ENCODE data around the gene ECHS1. TPM values are rescaled to one million over a fixed set of nuclear protein-coding genes. Genes with fewer than 3 reads are reported as not detected.

ECHS1 gene
- total RNA-seq, 1 experiment from 2014 or later: 58.0 TPM

GRCh38 chr10:133337370-133337725 lies 35.8 kb downstream of the ECHS1 start:
- H3K36me3 ChIP-seq (ENCODE audit: control insufficient read depth in 1 of 2, insufficient read depth in 2 of 2, low read length in 2 of 2): no peaks in the 10 kb centered on the region
- H3K79me2 ChIP-seq (ENCODE audit: insufficient read depth, low read length): no peaks in the 10 kb centered on the region
- H3K4me3 ChIP-seq (replicated peaks in 1 of 2; ENCODE audit: low read depth in 1 of 2, low read length in 2 of 2): no peak overlapping the region
- H3K9me2 ChIP-seq (ENCODE audit: insufficient read depth): no peaks in the 10 kb centered on the region
- no peak for ATAC-seq
- no peak overlapping the region for H2AFZ ChIP-seq (ENCODE audit: low read depth, low read length, poor library complexity, severe bottlenecking)
- ChIA-PET RAD21 (ENCODE audit: low non-redundant PET in 1 of 2, low total read pairs in 2 of 2, uncharacterized antibody in 2 of 2, unreplicated experiment in 2 of 2) (no interaction called here), CTCF (no interaction called here), POLR2A (no interaction called here)
- no peaks in the 10 kb centered on the region for H3K4me1 ChIP-seq (ENCODE audit: control insufficient read depth in 1 of 2, insufficient read depth in 2 of 2, low read length in 2 of 2)
- TF ChIP-seq CEBPB (IDR thresholded peaks at IDR 0.05; ENCODE audit: low read depth): no peak
- no peak for TF ChIP-seq TCF7L2 (IDR thresholded peaks at IDR 0.05; ENCODE audit: borderline replicate concordance, extremely low read depth, insufficient read depth, insufficient read length)
- H3K4me2 ChIP-seq (ENCODE audit: low read length): no peak overlapping the region
- H4K20me1 ChIP-seq (ENCODE audit: insufficient read depth): no peaks in the 10 kb centered on the region
- BruUV-seq (replicated peaks): no TSS peak
- no peak for DNase-seq (ENCODE audit: low read depth, low spot score)
- no peak overlapping the region for H3K27ac ChIP-seq (ENCODE audit: low read depth, low read length)
- intact Hi-C loops (cut with micrococcal nuclease): no loop called here
- no peaks in the 10 kb centered on the region for H3K27me3 ChIP-seq (ENCODE audit: insufficient read depth, low read length)
- H3K9ac ChIP-seq (ENCODE audit: low read length): no peak overlapping the region
- no peaks in the 10 kb centered on the region for H3K9me3 ChIP-seq (ENCODE audit: control insufficient read depth in 1 of 2, insufficient read depth in 1 of 2, low read depth in 1 of 2, low read length in 2 of 2)

- DNase-seq (ENCODE audit: low read depth, low spot score): no peak
- Histone ChIP-seq H3K27ac (ENCODE audit: low read depth, low read length) (no peak within 1 kb of the TSS), H3K4me1 (ENCODE audit: control insufficient read depth in 1 of 2, insufficient read depth in 2 of 2, low read length in 2 of 2) (no peaks in the 10 kb centered on the region), H3K4me3 (replicated peaks in 1 of 2; ENCODE audit: low read depth in 1 of 2, low read length in 2 of 2) (no peak within 1 kb of the TSS), H3K79me2 (ENCODE audit: insufficient read depth, low read length) (no peaks in the 10 kb centered on the region), H3K9me3 (ENCODE audit: control insufficient read depth in 1 of 2, insufficient read depth in 1 of 2, low read depth in 1 of 2, low read length in 2 of 2) (no peaks in the 10 kb centered on the region), H3K4me2 (ENCODE audit: low read length) (no peak within 1 kb of the TSS), H4K20me1 (ENCODE audit: insufficient read depth) (no peaks in the 10 kb centered on the region), H2AFZ (ENCODE audit: low read depth, low read length, poor library complexity, severe bottlenecking) (no peak within 1 kb of the TSS), H3K36me3 (ENCODE audit: control insufficient read depth in 1 of 2, insufficient read depth in 2 of 2, low read length in 2 of 2) (no peaks in the 10 kb centered on the region), H3K9me2 (ENCODE audit: insufficient read depth) (no peaks in the 10 kb centered on the region), H3K9ac (ENCODE audit: low read length) (no peak within 1 kb of the TSS), H3K27me3 (ENCODE audit: insufficient read depth, low read length) (no peaks in the 10 kb centered on the region)
- BruUV-seq (replicated peaks): no TSS peak
- ChIA-PET POLR2A (no interaction called here), CTCF (no interaction called here), RAD21 (ENCODE audit: low non-redundant PET in 1 of 2, low total read pairs in 2 of 2, uncharacterized antibody in 2 of 2, unreplicated experiment in 2 of 2) (no interaction called here)
- ATAC-seq: no peak
- intact Hi-C loops (cut with micrococcal nuclease): no loop called here
- TF ChIP-seq ZNF274 (IDR thresholded peaks at IDR 0.05; ENCODE audit: low read depth, low read length) (no peak), ATF3 (IDR thresholded peaks at IDR 0.05) (no peak), TCF7L2 (IDR thresholded peaks at IDR 0.05; ENCODE audit: borderline replicate concordance, extremely low read depth, insufficient read depth, insufficient read length) (no peak), YY1 (IDR thresholded peaks at IDR 0.05; ENCODE audit: extremely low read depth, insufficient replicate concordance, low read depth, low read length) (no peak), SP1 (IDR thresholded peaks at IDR 0.05; ENCODE audit: low read depth) (no peak), POLR2AphosphoS5 (IDR thresholded peaks at IDR 0.05; ENCODE audit: low read depth, low read length) (no peak), SRF (IDR thresholded peaks at IDR 0.05; ENCODE audit: low read depth) (no peak), ELF1 (IDR thresholded peaks at IDR 0.05; ENCODE audit: borderline replicate concordance, low read depth) (no peak), REST (IDR thresholded peaks at IDR 0.05; ENCODE audit: low read depth) (no peak), ZFX (IDR thresholded peaks at IDR 0.05) (no peak), EZH2phosphoT487 (IDR thresholded peaks at IDR 0.05; ENCODE audit: borderline replicate concordance) (no peak), CBX3 (IDR thresholded peaks at IDR 0.05; ENCODE audit: low read depth) (no peak), EZH2 (IDR thresholded peaks at IDR 0.05) (no peak), POLR2A (IDR thresholded peaks at IDR 0.05; ENCODE audit: borderline replicate concordance, extremely low read depth, insufficient read depth, insufficient read length) (no peak)
Measured at GRCh38 chr10:133336577-133337369, 36.4 kb downstream of the ECHS1 start, which contains the start of gene CALY. Gene CALY, minus strand, starts transcription at chr10:133336896. Its CDS starts 7,907 bp downstream, at chr10:133328989.
